ENCODE results near the gene BMPER.
A peak's percentile ranks its signal among the peaks of the same experiment; 100 is the strongest.

BMPER gene

DNA sequence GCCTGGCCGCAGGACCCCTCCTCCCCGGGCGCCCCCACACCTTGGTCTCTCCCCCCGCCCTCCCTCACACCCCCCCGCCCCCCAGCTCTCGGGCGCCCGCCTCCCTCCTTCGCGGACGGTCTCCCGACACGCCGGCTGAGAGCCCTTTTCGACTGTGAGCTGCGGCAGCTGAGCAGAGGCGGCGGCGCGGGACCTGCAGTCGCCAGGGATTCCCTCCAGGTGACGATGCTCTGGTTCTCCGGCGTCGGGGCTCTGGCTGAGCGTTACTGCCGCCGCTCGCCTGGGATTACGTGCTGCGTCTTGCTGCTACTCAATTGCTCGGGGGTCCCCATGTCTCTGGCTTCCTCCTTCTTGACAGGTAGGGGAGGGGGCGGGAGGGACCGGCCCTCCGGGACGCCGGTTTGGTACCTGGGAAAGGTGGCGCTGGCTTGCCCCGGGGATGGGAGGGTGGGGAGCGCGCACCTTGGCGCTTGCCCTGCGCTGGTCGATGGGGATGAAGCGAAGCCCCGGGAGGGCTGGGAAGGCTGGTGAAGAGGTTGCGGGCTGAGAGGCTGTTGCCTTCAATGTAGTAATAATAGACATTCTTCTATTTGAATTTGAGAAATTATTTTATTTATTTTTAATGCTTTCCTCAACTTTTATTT is at the start of gene BMPER:
BMPER (plus strand) TSS at position 151 of the 644 bp plus-strand sequence; CDS start at position 226, 75 bp downstream.
- TF ChIP-seq ZNF274 (IDR thresholded peaks at IDR 0.05; ENCODE audit: low read depth, low read length): no peak
- peak within 1 kb of the TSS; percentile 23 for H3K4me3 ChIP-seq (ENCODE audit: low read length)

DNA sequence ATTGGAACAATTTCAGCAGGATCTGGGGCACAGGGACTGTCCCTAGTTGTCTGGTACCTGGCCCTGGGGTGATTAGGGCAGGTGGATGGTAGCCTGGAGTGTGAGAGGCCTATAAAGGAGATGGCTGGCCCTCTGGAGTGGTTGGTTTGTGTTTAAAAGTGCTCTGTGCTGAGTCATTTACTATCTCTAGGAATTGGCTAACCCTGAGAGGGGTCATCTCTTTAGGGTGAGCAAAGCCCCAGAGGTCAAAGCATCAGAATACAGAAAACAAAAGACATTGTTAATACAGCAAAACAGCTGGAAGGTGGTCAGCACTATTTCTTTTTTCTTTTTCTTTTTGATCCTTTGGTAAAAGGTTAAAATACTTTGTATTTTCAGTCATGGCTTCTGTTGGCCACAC is 43.4 kb upstream of the BMPER start:
- no peak overlapping the region for H3K4me3 ChIP-seq (ENCODE audit: low read length)
- TF ChIP-seq ZNF274 (IDR thresholded peaks at IDR 0.05; ENCODE audit: low read depth, low read length): no peak

DNA sequence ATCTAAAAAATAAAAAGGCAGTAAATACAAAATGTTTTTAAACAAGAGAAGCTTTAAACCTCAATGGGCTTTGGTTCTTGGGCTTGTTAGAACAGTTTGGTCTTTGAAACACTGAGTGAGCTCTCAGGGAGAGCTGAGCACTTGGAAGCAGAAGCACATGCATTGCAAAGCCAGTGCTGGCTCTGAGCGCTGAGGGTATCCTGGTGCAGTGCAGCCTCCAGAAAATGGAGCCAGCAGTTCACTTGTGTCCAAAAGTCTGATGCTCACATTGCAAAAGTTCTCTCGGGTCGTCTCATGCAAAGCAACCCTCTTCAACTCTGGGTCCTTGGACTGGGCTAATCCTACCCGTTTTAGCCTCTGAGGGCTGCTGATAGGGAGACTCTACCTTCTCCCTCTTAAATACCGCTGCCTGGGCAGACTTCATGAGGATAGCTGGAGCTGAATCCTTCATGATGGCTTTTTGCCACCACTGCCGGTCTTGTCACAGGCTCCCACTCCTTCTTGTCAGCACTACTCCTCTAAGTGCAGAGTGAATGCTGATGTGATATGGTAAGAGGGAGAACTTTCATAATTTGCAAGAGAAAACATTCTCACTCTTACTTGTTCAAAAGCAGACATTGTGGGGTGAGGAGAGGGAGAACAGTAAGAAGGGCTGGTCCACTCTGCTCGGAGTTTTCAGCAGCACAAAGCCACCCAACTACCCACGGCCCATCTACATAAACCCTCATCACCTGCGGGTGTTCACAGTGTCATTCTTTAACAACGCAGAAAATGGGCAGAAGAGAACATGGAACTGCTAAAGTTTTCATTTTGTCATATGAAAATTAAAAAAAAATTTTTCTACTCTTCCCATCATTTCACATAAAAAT is 42.2 kb upstream of the BMPER start:
- no peak overlapping the region for H3K4me3 ChIP-seq (ENCODE audit: low read length)
- TF ChIP-seq ZNF274 (IDR thresholded peaks at IDR 0.05; ENCODE audit: low read depth, low read length): no peak

DNA sequence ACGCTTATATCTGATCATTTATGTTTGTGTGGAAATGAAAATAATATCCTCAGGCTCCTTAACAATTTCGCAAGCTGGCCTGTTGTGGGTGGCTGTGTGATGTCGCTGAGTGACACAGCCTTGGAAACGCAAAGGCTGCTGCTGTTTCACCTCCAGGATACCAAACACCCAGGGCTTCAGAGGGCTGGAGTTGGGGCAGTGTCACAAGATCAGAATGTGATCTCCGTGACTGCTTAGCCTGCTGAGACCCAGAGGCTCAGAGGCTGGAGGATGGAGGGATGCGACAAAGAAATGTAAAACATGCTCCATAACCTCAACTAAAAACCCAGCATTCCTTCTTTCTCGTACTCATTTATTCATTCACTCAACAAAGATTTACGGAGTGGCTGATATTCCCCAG is 37.2 kb upstream of the BMPER start:
- H3K4me3 ChIP-seq (ENCODE audit: low read length): no peak overlapping the region
- TF ChIP-seq ZNF274 (IDR thresholded peaks at IDR 0.05; ENCODE audit: low read depth, low read length): no peak

DNA sequence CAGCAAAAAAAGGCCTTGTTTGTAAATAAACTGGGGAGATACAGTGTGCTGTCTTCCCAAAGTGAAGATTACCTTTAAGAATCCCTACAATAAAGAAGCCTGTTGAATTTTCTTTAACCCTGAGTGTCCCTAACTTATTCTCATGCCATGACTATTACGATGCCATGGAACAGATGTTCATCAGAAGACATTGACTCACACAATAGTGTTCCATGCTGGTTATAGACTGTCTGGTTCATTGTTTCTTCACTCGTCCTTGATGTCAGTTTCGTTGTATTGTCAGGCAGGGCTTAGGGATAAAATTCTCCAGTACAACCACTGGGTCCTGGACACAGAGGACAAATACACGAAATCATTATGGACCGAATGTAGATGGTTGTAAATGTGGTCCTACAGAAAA is 36.2 kb upstream of the BMPER start:
- no peak for TF ChIP-seq ZNF274 (IDR thresholded peaks at IDR 0.05; ENCODE audit: low read depth, low read length)
- no peak overlapping the region for H3K4me3 ChIP-seq (ENCODE audit: low read length)

DNA sequence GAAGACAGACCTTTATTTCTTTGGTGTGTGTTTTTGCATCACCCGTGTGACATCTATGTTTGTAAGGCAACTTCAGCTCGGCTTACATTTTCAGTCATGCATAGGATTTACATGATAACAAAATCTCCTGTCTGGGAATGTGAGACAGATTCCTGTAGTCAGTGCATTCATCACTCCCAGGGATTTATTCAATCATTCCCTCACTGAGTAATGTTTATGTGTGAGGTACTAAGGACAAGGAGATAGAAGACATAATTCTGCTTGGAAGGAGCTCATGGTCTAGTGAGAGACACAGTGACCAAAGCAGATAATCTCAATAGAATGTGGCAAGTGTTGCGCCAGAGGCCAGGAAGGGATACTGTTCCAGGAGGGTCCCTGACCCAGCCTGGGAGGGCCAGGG is 35.2 kb upstream of the BMPER start:
- TF ChIP-seq ZNF274 (IDR thresholded peaks at IDR 0.05; ENCODE audit: low read depth, low read length): no peak

DNA sequence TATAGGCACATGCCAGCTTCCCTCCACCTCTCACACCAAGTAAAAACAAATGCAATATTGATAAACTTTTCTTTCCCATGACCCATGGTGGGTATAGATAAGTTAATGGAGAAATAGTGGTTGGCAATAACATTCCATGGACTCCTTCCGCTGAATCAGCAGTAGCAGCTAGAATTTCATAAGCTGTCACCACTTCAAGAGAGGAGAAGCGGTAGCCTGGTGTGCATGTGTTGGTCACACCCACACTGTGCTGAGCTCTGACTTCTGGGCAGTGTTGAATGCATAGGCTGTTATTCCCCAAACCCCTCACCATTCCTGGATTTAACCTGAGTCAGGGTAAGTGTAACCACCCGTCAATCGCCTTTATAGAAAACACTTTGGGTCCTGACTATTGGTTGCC is 32.5 kb upstream of the BMPER start:
- no peak for TF ChIP-seq ZNF274 (IDR thresholded peaks at IDR 0.05; ENCODE audit: low read depth, low read length)
- H3K4me3 ChIP-seq (ENCODE audit: low read length): no peak overlapping the region

More for the DNA sequence above, 35.2 kb upstream of the BMPER start:
- H3K4me3 ChIP-seq (ENCODE audit: low read length): no peak overlapping the region

DNA sequence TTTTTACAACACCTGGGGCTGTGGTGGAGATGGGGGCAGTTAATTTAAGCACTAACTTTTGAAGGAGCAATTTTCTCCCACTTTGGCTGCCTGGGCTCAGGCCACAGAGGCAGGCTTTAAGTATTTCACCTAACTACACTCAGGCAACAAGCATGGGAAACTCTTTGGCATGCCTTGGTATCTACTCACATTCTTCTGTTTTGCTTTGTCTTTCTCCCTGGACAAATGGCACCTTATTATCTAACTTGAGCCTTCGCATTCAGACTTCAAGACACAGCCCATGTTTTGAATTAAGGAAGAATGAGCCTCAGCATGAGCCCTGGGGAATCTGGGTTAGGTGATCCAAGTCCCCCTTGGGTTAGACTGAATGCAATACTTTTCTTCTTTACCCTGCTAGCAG is 31.8 kb upstream of the BMPER start:
- no peak for TF ChIP-seq ZNF274 (IDR thresholded peaks at IDR 0.05; ENCODE audit: low read depth, low read length)
- no peak overlapping the region for H3K4me3 ChIP-seq (ENCODE audit: low read length)

DNA sequence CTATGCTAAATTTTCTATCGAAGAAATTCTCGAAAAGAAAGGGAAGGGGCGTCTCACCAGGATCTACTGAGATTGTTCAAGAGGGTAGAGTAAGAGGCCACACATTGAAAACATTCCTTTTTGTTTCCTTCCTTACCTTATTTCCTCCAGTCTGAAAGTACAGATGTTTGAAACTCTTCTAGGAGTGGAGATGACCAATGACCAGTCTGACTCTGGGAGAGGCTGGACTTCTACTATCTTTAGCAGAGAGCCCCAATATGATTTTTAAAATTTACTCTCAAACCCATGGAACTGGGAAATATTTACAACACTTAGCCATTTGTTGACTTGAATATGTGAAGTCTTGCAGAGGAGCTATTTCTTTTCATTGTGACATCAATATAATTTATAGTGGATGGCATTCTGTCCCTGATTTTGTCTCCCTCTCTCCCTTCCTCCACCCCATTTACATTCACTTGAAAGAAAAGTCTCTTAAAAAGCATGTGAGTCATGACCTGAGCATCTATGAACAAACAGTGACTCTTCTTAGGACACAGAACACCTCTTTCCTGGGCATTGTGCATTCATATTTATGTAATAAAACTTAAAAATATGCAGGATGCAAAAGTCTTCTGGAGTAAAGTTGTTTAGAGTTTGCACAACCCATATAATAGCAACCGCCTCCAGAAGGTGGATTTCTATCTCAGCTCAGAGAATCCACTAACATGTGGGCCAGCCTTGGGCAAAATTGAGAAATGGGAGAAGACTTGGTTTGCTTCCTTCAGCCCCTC is 31.2 kb upstream of the BMPER start:
- H3K4me3 ChIP-seq (ENCODE audit: low read length): no peak overlapping the region
- no peak for TF ChIP-seq ZNF274 (IDR thresholded peaks at IDR 0.05; ENCODE audit: low read depth, low read length)

DNA sequence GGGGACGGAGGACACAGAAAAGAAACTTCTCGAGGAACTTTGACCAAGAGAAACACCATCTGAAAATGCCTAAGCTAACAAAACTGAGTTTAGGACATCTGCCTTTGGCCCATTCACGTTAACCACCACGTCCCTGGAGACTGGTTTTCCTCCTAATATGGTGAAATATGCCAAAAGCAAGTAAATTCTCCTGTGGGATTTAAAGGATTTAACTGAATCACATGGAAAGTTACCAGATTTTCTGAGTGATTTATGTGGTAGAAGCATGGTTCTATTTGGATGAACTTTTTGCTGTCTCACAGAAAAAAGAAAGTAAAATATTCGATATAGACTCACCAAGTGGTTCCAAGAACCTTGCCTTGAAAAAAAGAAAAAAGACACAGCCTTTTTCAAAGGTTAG is 30.4 kb upstream of the BMPER start:
- TF ChIP-seq ZNF274 (IDR thresholded peaks at IDR 0.05; ENCODE audit: low read depth, low read length): no peak
- no peak overlapping the region for H3K4me3 ChIP-seq (ENCODE audit: low read length)

DNA sequence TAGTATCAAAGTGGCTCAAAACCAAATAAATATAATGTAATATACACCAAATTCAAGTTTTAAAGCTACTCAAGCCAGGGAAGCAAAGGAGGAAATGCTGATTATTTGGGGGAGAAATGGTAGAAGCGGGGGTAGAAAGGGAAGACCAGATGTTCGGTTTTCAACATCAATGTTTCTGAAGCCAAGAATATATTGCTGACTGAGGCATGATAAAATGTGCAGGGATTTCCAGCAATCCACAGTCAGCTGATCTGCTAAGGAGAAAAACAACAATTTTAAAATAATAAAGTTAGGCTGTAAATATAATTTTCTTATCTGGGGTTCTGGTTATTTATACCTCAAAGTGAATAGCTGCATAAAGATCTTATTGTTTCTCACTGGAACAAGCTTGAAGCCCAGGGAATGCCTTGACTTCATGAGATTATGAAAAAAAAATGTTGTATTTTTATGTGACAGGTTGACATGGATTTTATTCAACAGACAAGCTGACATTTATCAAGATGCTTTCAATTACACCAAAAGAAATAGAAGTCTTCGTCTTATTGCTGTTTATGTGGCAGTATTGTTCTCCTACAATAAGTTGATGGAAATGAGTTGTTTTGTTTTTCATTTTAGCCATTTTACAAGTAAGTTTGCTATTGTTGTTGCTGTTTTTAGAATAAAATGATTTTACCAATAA is 28.6 kb upstream of the BMPER start:
- H3K4me3 ChIP-seq (ENCODE audit: low read length): no peak overlapping the region
- no peak for TF ChIP-seq ZNF274 (IDR thresholded peaks at IDR 0.05; ENCODE audit: low read depth, low read length)

DNA sequence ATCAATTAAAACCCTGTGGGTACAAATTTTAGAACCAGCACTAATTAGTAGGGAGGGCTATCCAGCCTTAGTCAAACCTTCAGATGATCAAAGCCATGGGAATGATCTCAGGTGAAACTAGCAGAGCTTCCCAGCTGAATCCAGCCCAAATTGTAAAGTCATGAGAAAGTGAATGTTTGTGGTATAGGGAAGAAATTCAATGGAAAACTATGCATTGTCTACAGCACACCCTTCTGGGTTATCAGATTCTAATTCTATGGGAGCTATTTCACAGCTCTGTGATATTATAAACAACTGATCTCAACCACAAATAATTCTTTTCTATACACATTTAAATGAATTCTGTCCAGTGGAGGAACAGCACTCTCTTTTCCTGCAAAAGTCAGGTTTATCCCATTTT is 24.6 kb upstream of the BMPER start:
- TF ChIP-seq ZNF274 (IDR thresholded peaks at IDR 0.05; ENCODE audit: low read depth, low read length): no peak
- no peak overlapping the region for H3K4me3 ChIP-seq (ENCODE audit: low read length)

DNA sequence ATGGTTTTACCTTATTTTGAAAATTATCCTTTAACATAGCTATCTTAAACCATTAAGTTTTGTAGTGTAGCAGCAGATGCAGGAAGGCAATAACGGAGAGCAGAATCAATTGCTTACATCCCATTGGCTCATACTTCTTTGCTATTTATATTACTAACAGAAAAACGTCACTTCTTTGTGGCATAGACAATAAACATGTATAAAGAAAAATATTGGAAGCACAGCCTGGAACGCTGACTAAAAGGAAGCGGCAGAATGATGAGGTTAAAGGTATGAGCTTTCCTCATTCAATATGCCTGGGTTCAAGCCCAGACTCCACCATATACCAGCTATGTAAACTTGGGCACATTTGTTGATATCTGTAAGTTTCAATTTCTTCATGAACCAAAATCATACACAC is 24.0 kb upstream of the BMPER start:
- H3K4me3 ChIP-seq (ENCODE audit: low read length): no peak overlapping the region
- no peak for TF ChIP-seq ZNF274 (IDR thresholded peaks at IDR 0.05; ENCODE audit: low read depth, low read length)

Measured in GM08714 (cell line).